Measurements from ENCODE around the gene SEMA5B. TPM values are rescaled to one million over a fixed set of nuclear protein-coding genes. Genes with fewer than 3 reads are reported as not detected.

The SEMA5B gene
- total and polyA plus RNA-seq, 12 donors: 1.3 to 12.7 (median 7.4) TPM

DNA sequence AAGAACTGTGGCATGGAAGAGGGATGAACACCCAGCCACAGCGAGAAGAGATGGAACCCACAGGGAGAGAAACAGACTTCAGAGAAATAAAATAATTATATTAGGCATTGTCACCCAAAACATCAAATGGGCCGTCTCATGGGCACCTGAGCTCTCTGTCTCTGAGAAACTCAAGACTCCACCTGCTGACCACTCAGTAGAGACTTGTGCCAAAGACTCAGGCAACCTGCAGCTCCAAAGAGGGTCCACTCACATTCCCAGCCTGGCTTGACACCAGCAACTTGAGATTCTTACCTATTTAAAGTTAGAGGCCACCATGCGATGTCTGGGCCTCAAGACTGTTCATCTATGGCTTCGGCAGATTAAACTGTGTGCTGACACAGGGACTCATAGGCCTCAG lies 12.0 kb downstream of the SEMA5B start:
- intact Hi-C loops (cut with DNase I): no loop called here
- Histone ChIP-seq H3K27me3 (peaks cover 0 to 6% (median 0%) of the 10 kb centered on the region in 7 donors), H3K36me3 (no peaks in the 10 kb centered on the region), H3K4me1 (peaks cover 0 to 25% (median 5%) of the 10 kb centered on the region in 9 donors), H3K9me3 (no peaks in the 10 kb centered on the region), H3K4me3 (no peak overlapping the region), H3K27ac (no peak overlapping the region)
- WGBS, 2 donors: 83 to 93% methylated on average over 4 of the region's 4 CpGs
- DNase-seq (no peak), ATAC-seq (no peak)
- TF ChIP-seq, protein P1, sequence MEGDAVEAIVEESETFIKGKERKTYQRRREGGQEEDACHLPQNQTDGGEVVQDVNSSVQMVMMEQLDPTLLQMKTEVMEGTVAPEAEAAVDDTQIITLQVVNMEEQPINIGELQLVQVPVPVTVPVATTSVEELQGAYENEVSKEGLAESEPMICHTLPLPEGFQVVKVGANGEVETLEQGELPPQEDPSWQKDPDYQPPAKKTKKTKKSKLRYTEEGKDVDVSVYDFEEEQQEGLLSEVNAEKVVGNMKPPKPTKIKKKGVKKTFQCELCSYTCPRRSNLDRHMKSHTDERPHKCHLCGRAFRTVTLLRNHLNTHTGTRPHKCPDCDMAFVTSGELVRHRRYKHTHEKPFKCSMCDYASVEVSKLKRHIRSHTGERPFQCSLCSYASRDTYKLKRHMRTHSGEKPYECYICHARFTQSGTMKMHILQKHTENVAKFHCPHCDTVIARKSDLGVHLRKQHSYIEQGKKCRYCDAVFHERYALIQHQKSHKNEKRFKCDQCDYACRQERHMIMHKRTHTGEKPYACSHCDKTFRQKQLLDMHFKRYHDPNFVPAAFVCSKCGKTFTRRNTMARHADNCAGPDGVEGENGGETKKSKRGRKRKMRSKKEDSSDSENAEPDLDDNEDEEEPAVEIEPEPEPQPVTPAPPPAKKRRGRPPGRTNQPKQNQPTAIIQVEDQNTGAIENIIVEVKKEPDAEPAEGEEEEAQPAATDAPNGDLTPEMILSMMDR (IDR thresholded peaks at IDR 0.05): no peak

DNA sequence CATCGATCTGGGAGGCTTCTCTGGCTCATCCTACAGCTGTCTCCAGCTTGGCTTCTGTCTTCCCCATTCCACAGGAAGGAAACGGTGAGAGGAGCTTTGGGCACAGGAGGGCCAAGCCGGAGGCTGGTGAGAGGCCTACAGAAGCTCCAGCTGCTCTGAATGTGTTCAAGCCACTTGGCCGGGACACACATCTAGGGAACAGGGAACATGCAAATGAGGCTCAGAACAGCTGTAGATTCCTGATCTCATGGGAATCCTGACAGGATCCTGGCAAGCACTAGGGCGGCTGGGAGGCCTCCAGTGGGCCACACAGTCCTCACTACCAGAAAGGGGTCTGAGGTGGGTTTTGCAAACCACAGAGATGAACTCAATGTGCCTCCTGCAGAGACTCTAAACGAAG lies 13.7 kb downstream of the SEMA5B start:
- ATAC-seq (peak in 4 of 8 donors; percentile 15 to 44 (median 24)), DNase-seq (no peak)
- H3K4me3 ChIP-seq: no peak overlapping the region
- intact Hi-C loops (cut with DNase I): no loop called here
- 55 to 69% methylated on average over 6 of the region's 6 CpGs for WGBS, 2 donors
- peaks cover 0 to 3% (median 0%) of the 10 kb centered on the region in 7 donors for H3K27me3 ChIP-seq
- H3K27ac ChIP-seq: no peak overlapping the region
- no peaks in the 10 kb centered on the region for H3K36me3 ChIP-seq
- no peaks in the 10 kb centered on the region for H3K9me3 ChIP-seq
- peaks cover 0 to 13% (median 4%) of the 10 kb centered on the region in 9 donors for H3K4me1 ChIP-seq
- TF ChIP-seq, protein P1 (IDR thresholded peaks at IDR 0.05): no peak

DNA sequence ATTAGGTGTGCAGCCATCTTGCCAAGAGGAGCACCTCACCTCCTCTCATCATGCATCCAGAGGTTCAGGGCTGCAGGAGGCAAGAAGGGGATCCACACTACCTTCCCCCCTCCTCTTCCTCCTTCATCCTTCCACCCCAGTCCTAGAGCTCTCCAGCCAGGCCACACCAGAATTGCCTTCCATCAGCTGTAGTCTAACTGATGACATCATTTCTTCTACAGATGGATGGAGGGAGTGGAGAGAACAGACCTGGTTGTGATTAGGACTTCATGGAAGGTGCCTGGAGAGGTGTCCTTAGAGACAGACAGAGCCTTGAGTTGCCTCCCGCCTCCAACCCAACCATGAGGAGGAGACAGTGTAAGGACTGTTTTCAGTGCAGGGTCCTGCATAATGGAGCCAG lies 14.9 kb downstream of the SEMA5B start:
- peaks cover 0 to 10% (median 0%) of the 10 kb centered on the region in 9 donors for H3K4me1 ChIP-seq
- H3K27ac ChIP-seq: no peak overlapping the region
- no peaks in the 10 kb centered on the region for H3K27me3 ChIP-seq
- ATAC-seq: no peak
- DNase-seq: no peak
- intact Hi-C loops (cut with DNase I): no loop called here
- H3K9me3 ChIP-seq: no peaks in the 10 kb centered on the region
- 97 to 100% methylated on average over 1 of the region's 1 CpG for WGBS, 2 donors
- no peaks in the 10 kb centered on the region for H3K36me3 ChIP-seq
- no peak overlapping the region for H3K4me3 ChIP-seq
- TF ChIP-seq, protein P1 (IDR thresholded peaks at IDR 0.05): no peak

DNA sequence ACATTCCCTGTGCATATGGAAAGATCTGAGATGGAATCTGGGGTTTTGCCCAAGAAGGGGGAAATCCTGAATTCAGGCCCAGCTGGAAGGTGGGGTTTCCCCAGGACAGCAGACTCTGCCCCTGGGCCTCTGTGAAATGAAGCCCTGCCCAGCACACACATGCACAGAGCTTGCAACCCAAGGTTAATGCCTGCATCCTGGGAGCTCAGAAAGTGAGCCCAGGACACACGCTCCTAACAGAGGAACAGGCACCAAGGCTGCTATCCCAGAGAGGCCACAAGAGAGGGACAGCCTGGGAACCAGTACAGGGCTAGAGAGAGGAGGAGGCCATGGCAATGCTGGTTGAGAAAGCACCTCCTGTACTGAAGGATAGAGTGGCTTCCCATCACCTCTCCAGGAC lies 16.1 kb downstream of the SEMA5B start:
- TF ChIP-seq, protein P1 (IDR thresholded peaks at IDR 0.05): no peak
- Histone ChIP-seq H3K27ac (no peak overlapping the region), H3K4me3 (no peak overlapping the region), H3K36me3 (no peaks in the 10 kb centered on the region), H3K4me1 (peaks cover 0 to 10% (median 0%) of the 10 kb centered on the region in 9 donors), H3K9me3 (no peaks in the 10 kb centered on the region), H3K27me3 (no peaks in the 10 kb centered on the region)
- intact Hi-C loops (cut with DNase I): no loop called here
- ATAC-seq (no peak), DNase-seq (no peak)
- WGBS, 2 donors: 90 to 93% methylated on average over 1 of the region's 1 CpG
